Left lung (tissue), 10 donors: ENCODE data around the gene SPEG. TPM values are rescaled to one million over a fixed set of nuclear protein-coding genes. Genes with fewer than 3 reads are reported as not detected.

ENCODE experiments used
- ATAC-seq: fragments of 200-7000 bp; cut with Tn5 transposase; one replicate; pipeline ENCODE4 v1.9.1; 2020; ENCODE audit warnings: moderate library complexity
- DNase-seq, 4 donors: peaks; one replicate each; pipeline ENCODE4 v3.0.0-alpha.2; 2013 to 2020
- H3K27ac ChIP-seq, 2 donors: fragments of 200-600 bp; sonication (generic) in 1 of 2; one replicate each; pipeline versions ENCODE4 v1.5.0 to v1.8.0; 2020 to 2021
- H3K27me3 ChIP-seq, 2 donors: fragments of 200-600 bp; sonication (generic) in 1 of 2; one replicate each; pipeline versions ENCODE4 v1.5.0 to v1.8.0; 2020 to 2021
- H3K36me3 ChIP-seq, 2 donors: fragments of 200-600 bp; sonication (generic) in 1 of 2; one replicate each; pipeline versions ENCODE4 v1.5.0 to v1.8.0; 2020 to 2021
- H3K4me1 ChIP-seq, 2 donors: fragments of 200-600 bp; one replicate each; pipeline ENCODE4 v1.8.0; 2021
- H3K4me3 ChIP-seq, 2 donors: fragments of 200-600 bp; sonication (generic) in 1 of 2; one replicate each; pipeline versions ENCODE4 v1.5.0 to v1.8.0; 2020 to 2021; ENCODE audit warnings: mild to moderate bottlenecking in 1 of 2
- H3K9me3 ChIP-seq, 2 donors: fragments of 200-600 bp; sonication (generic) in 1 of 2; one replicate each; pipeline versions ENCODE4 v1.5.0 to v1.8.0; 2020 to 2021
- CTCF ChIP-seq, 2 donors: fragments of 200-600 bp; sonication (generic) in 1 of 2; IDR thresholded peaks; one replicate each; pipeline versions ENCODE4 v1.5.0 to v1.8.0; 2021; ENCODE audit warnings: antibody characterized with exemption in 2 of 2
- intact Hi-C, 2 donors: fragments of 100-400 bp; cut with DNase I; formaldehyde crosslinking; loops; one replicate each; pipeline versions ENCODE4 v1.11.2 to v1.14.2; 2022
- polyA plus RNA-seq, 6 donors: library from polyadenylated mRNA; unstranded; fragments of 120-200 nt; gene quantifications; one replicate each; pipeline ENCODE4 v1.2.1, GENCODE V29; 2013; ENCODE audit not compliant: insufficient read length in 6 of 6
- total RNA-seq, 2 donors: library from RNA; stranded (reverse); fragmentation: NEBNext Ultra II Directional; extraction: Animal tissue kit (Norgen Biotek cat#: 25700); gene quantifications; one replicate each; pipeline ENCODE4 v1.2.1, GENCODE V29; 2021
- donor health status: DM: no; HTN: yes; CAD: no.
- donor health status: DM: no; HTN: no; CAD: no.

SPEG gene
- total and polyA plus RNA-seq, 8 donors: 7.3 to 34.2 (median 25.1) TPM

GRCh38 chr2:219471476-219472371, 37.1 kb downstream of the SPEG start:
- H3K4me3 ChIP-seq: no peak overlapping the region
- DNase-seq (peak in 1 of 4 donors; percentile 73), ATAC-seq (no peak)
- no peaks in the 10 kb centered on the region for H3K9me3 ChIP-seq
- TF ChIP-seq CTCF (IDR thresholded peaks at IDR 0.05): no peak
- peaks cover 0 to 38% of the 10 kb centered on the region in 2 donors for H3K27me3 ChIP-seq
- intact Hi-C loops: no loop called here
- no peaks in the 10 kb centered on the region for H3K4me1 ChIP-seq
- H3K27ac ChIP-seq: no peak overlapping the region
- H3K36me3 ChIP-seq: no peaks in the 10 kb centered on the region

- Histone ChIP-seq H3K27me3 (peaks cover 0 to 41% of the 10 kb centered on the region in 2 donors), H3K9me3 (no peaks in the 10 kb centered on the region), H3K4me3 (no peak overlapping the region), H3K36me3 (no peaks in the 10 kb centered on the region), H3K4me1 (no peaks in the 10 kb centered on the region), H3K27ac (no peak overlapping the region)
- DNase-seq (peak in 1 of 4 donors; percentile 74), ATAC-seq (no peak)
- intact Hi-C loops: no loop called here
- TF ChIP-seq CTCF (IDR thresholded peaks at IDR 0.05): no peak
Measured at GRCh38 chr2:219472629-219473187, 38.1 kb downstream of the SPEG start.

GRCh38 chr2:219473511-219473910, 38.9 kb downstream of the SPEG start:
- intact Hi-C loops: no loop called here
- no peak overlapping the region for H3K27ac ChIP-seq

GRCh38 chr2:219474285-219475060, 39.8 kb downstream of the SPEG start:
- intact Hi-C loops: loop anchor here in 1 of 2 donors (5.0 kb wide), 1 partner anchor 53 kb away; no protein-coding TSS in a partner anchor
- ATAC-seq (no peak), DNase-seq (peak in 1 of 4 donors; percentile 8)
- Histone ChIP-seq H3K4me1 (no peaks in the 10 kb centered on the region), H3K36me3 (no peaks in the 10 kb centered on the region), H3K27me3 (peaks cover 0 to 44% of the 10 kb centered on the region in 2 donors), H3K4me3 (no peak overlapping the region), H3K27ac (no peak overlapping the region), H3K9me3 (no peaks in the 10 kb centered on the region)
- no peak for TF ChIP-seq CTCF (IDR thresholded peaks at IDR 0.05)

More at GRCh38 chr2:219473511-219473910, 38.9 kb downstream of the SPEG start:
- H3K9me3 ChIP-seq: no peaks in the 10 kb centered on the region
- H3K4me1 ChIP-seq: no peaks in the 10 kb centered on the region
- no peak overlapping the region for H3K4me3 ChIP-seq
- DNase-seq: peak in 1 of 4 donors; percentile 77
- peaks cover 0 to 44% of the 10 kb centered on the region in 2 donors for H3K27me3 ChIP-seq
- ATAC-seq: no peak
- no peak for TF ChIP-seq CTCF (IDR thresholded peaks at IDR 0.05)
- no peaks in the 10 kb centered on the region for H3K36me3 ChIP-seq
